GM12873 (cell line): ENCODE data around the gene C1GALT1.

Source experiments
- TF ChIP-seq, protein P1 (sequence below): IDR thresholded peaks from 2 replicates; pipeline ENCODE4 v1.5.1; 2012; ENCODE audit warnings: low read depth, mild to moderate bottlenecking, moderate library complexity, low read length, control low read depth; ENCODE audit not compliant: insufficient read depth; ENCODE audit errors: missing control alignments

Gene C1GALT1

GRCh38 chr7:7176406-7177043, 5.8 kb upstream of the C1GALT1 start:
- TF ChIP-seq, protein P1, sequence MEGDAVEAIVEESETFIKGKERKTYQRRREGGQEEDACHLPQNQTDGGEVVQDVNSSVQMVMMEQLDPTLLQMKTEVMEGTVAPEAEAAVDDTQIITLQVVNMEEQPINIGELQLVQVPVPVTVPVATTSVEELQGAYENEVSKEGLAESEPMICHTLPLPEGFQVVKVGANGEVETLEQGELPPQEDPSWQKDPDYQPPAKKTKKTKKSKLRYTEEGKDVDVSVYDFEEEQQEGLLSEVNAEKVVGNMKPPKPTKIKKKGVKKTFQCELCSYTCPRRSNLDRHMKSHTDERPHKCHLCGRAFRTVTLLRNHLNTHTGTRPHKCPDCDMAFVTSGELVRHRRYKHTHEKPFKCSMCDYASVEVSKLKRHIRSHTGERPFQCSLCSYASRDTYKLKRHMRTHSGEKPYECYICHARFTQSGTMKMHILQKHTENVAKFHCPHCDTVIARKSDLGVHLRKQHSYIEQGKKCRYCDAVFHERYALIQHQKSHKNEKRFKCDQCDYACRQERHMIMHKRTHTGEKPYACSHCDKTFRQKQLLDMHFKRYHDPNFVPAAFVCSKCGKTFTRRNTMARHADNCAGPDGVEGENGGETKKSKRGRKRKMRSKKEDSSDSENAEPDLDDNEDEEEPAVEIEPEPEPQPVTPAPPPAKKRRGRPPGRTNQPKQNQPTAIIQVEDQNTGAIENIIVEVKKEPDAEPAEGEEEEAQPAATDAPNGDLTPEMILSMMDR = no peak

DNA sequence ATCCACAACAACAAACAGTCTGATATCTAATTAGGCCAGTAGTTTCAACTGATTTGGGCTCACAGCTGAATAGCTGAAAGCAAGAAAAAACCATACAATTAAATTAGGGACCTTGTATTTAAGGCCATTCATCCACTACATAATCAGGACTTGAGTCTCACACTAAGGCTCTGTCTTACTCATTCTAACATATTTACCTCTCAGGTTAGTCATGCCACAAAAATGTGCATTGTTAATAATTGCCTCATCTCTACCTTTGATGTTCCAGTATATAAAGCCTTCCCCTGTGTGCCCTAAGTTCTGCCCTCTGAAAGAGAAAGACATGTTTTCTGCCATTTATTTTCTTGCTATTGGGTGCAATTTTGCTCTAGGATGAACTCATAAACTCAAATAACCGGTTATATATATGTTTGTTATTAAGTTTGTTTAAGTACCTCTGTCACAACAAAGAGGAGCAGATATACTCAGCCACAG, 5.3 kb upstream of the C1GALT1 start:
- TF ChIP-seq, protein P1 = no peak

- TF ChIP-seq, protein P1 = no peak
Observed at GRCh38 chr7:7178081-7178480, 4.3 kb upstream of the C1GALT1 start.

GRCh38 chr7:7178906-7179305, 3.4 kb upstream of the C1GALT1 start:
- TF ChIP-seq, protein P1 = no peak

GRCh38 chr7:7180725-7181449, 1.5 kb upstream of the C1GALT1 start:
- TF ChIP-seq, protein P1 = no peak

DNA sequence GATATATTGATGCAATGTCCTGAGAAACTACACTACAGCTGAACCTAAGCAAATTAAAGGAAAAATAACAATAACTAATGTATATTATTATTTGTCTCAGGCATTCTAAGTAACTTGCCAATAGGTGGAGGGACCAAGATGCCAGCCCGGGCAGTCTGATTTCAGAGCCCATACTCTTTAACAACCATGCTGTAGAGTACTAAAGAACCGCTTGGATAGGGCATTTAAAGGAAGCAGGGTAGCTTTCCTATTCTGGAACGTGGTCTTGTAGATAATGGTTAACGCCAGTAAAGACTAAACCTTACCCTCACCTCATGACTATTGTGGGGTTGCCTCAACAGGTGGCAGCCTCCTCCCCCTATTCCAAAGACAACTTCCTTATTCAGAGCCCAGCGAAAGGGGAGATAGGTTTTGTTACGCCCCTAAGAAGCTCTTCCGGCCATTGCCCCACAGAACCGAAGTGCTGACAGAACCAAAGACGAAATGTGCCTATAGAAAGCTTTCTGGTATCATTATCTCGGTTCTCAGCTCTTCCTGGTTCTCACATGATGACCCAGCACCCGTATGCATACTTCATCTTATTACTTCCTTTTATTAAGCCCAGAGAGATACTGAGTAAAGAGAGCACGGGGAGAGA, 707 bp upstream of the C1GALT1 start:
- TF ChIP-seq, protein P1 = peak; percentile 28
